GM21737 (cell line): ENCODE measurements around the gene TBL2.
"Not testable (repeated sequence)": the region's sequence is repeated elsewhere in the genome, so short reads cannot be mapped to it uniquely, and the experiment has no call there.

ENCODE experiments used
- ATAC-seq: cut with Tn5 transposase; IDR thresholded peaks from one replicate; pipeline ENCODE4 v1.9.1; 2021; ENCODE audit warnings: mild to moderate bottlenecking, moderate library complexity; ENCODE audit not compliant: unreplicated experiment

TBL2 gene, protein sequence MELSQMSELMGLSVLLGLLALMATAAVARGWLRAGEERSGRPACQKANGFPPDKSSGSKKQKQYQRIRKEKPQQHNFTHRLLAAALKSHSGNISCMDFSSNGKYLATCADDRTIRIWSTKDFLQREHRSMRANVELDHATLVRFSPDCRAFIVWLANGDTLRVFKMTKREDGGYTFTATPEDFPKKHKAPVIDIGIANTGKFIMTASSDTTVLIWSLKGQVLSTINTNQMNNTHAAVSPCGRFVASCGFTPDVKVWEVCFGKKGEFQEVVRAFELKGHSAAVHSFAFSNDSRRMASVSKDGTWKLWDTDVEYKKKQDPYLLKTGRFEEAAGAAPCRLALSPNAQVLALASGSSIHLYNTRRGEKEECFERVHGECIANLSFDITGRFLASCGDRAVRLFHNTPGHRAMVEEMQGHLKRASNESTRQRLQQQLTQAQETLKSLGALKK

GRCh38 chr7:73578342-73579128 is at the start of gene TBL2:
Gene TBL2 (minus strand): TSS chr7:73578579. CDS start chr7:73578549, 30 bp downstream.
- ATAC-seq: peak; percentile 89

GRCh38 chr7:73626814-73627213 is 48.4 kb upstream of the TBL2 start:
- ATAC-seq: no peak

DNA sequence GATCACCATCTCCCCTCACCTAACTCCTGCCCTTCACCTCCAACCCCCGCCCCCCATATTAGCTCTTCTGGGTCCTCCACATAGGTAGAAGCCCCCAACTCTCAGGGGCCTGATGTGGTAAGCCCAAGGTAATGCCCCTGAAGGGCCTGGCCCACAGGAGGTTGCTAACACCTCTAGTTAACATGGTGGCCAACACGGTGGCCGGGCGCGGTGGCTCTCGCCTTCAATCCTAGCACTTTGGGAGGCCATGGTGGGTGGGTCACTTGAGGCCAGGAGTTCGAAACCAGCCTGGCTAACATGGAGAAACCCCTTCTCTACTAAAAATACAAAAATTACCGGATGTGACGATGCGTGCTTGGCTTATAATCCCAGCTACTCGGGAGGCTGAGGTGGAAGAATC is 46.9 kb upstream of the TBL2 start:
- ATAC-seq: no peak

DNA sequence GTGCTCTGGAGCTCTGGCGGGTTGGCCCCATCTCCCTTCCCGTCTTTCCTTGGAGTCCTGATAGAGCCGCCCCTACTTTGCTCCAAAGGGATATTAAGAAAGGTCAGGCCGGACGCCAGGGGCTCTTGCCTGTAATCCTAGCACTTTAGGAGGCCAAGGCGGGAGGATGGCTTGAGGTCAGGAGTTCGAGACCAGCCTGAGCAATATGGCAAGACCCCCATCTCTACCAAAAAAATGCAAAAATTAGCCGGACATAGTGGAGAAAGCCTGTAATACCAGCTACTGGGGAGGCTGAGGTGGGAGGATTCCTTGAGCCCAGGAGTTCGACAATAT is 46.3 kb upstream of the TBL2 start:
- no peak for ATAC-seq

- no peak for ATAC-seq
Observed at GRCh38 chr7:73623798-73624668, 45.7 kb upstream of the TBL2 start, which contains the start of gene MLXIPL. Gene MLXIPL (minus strand): TSS chr7:73624522. CDS start chr7:73624492, 30 bp downstream.

- ATAC-seq: no peak
Observed at GRCh38 chr7:73622909-73623797, 44.8 kb upstream of the TBL2 start.

DNA sequence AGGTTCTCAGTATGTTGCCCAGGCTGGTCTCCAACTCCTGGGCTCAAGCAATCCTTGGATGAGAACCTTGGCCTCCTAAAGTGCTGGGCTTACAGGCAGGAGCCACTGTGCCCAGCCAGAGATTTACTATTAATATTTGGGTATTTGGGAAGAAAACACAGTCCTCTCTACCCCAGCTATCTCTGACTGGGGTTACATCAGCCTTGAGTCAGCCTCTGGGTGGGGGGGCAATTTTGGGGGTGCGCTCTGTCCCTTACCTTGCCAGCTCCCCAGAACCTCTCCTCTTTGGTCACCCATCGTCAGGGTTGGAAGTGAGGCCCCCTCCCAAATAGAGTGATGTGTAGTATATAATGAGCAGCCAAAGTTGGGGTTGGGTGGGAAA is 44.1 kb upstream of the TBL2 start:
- no peak for ATAC-seq

DNA sequence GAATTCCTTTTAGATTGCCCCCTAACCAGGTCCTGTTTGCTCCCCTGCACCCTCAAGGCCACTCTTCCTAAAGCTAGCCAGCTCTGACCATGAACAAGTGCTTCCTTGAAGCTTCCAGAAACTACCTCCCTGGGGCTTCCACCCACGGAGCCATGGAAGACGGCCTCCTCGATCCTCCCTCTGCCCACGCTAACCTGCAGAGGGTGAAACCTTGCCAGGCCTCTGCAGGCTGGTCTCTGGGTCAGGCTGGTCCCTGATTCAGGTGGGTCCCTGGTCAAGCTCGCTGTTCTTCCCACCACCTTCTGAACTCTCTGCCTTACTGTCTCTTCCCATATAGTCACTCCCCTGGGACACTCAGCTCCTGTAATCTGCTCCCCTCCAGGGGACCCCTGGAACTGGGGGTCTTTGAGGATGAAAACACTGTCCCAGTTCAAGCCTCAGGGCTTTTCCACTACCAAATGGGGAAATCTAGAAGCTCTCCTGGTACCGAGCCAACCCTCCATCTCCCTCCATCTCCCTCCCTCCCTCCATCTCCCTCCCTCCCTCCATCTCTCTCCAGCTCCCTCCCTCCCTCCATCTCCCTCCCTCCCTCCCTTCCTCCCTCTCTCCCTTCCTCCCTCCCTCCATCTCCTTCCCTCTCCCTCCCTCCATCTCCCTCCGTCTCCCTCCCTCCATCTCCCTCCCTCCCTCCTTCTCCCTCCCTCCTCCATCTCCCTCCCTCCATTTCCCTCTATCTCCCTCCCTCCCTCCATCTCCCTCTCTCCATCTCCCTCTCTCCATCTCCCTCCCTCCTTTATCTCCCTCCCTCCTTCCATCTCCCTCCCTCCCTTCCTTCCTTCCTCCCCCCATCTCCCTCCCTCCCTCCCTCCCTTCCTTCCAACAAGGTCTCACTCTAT is 43.0 kb upstream of the TBL2 start:
- ATAC-seq: no peak

DNA sequence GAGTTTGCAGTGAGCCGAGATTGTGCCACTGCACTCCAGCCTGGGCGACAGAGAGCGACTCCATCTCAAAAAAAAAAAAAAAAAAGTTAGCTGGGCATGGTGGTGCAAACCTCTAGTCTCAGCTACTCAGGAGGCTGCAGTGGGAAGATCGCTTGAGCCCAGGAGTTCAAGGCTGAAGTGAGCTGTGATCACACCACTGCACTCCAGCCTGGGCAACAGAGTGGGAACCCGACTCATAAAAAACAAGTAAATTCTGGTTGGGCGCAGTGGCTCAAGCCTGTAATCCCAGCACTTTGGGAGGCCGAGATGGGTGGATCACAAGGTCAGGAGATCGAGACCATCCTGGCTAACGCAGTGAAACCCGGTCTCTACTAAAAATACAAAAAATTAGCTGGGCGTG is 41.0 kb upstream of the TBL2 start:
- ATAC-seq: not testable (repeated sequence)

- ATAC-seq: no peak
Observed at GRCh38 chr7:73618538-73618937, 40.2 kb upstream of the TBL2 start.

DNA sequence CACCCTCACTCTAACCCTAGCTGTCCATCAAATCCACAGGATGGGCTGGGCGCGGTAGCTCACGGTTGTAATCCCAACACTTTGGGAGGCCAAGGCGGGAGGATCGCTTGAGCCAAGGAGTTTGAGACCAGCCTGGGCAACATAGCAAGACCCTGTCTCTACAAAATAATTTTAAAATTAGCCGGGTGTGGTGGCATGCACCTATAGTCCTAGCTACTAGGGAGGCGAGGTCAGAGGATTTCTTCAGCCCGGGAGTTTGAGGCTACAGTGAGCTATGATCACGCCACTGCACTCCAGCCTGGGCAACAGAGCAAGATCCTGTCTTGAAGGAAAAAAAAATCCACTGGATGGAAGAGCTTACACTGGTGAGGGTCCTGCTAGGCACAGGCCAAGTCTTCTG is 39.1 kb upstream of the TBL2 start:
- ATAC-seq: not testable (repeated sequence)

DNA sequence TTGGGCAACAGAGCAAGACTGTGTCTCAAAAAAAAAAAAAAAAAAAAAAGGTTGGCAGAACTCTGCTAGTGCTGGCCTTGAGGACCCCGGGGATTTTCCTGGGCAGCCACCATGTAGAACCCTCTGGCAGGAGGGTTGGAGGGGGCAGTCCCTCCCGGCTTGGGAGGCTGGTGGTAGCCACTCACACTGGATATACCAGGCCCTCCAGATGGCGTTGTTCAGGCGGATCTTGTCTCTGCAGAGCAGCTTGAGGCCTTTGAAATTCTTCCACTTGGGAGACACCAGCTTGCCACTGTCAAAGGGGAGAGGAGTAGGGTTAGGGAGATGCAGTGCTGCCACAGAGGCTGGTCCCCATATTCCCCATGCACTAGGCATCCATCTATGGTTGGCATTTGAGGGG is 37.5 kb upstream of the TBL2 start:
- no peak for ATAC-seq

- not testable (repeated sequence) for ATAC-seq
Observed at GRCh38 chr7:73614937-73615336, 36.6 kb upstream of the TBL2 start.

- ATAC-seq: no peak
Observed at GRCh38 chr7:73613954-73614735, 35.8 kb upstream of the TBL2 start.

DNA sequence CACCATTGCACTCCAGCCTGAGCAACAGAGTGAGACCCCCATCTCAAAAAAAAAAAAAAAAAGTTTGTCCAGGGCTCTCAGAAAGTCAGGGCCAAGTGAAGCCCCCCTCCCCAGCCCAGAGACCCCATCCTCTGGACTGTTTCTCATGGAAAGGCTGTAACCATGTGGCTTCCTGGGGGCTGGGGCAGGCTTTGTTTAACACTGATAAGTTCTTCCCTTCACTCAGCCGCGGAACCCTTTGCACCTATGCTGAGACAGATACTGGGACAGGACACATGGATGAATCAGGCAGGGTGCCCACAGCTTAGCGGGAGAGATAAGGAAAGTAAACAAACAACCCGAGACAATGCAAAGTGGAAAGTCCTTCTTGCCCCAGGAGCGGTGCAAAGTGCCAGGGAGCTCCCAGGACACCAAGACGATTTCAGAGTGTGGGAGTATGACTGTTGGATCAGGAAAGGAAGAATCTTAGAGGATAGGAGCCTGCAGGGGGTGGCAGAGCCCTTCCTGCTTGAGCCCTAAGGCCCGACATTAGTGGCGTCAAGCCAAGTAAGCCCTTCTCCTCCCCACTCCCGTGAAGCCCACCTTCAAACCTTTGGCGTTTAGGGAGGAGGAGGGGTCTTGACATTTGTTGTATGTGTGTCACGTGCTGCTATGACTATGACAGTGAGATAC is 34.4 kb upstream of the TBL2 start:
- no peak for ATAC-seq

GRCh38 chr7:73611017-73611555 is 32.7 kb upstream of the TBL2 start:
- ATAC-seq: no peak

- no peak for ATAC-seq
Observed at GRCh38 chr7:73610105-73610504, 31.7 kb upstream of the TBL2 start.

DNA sequence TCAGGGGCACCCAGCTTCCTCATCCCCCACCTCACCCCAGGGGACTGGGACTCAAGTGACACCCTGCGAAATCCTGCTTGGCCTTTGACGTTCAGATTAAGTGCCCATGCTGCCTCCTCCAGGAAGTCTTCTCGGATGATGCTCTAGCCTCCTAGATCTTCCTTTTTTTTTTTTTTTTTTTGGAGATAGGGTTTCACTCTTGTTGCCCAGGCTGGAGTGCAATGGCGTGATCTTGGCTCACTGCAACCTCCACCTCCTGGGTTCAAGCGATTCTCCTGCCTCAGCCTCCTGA is 29.3 kb upstream of the TBL2 start:
- not testable (repeated sequence) for ATAC-seq
